ENCODE results near the gene BCL2L1.
"Not testable (repeated sequence)": the region's sequence is repeated elsewhere in the genome, so short reads cannot be mapped to it uniquely, and the experiment has no call there.

Gene BCL2L1

DNA sequence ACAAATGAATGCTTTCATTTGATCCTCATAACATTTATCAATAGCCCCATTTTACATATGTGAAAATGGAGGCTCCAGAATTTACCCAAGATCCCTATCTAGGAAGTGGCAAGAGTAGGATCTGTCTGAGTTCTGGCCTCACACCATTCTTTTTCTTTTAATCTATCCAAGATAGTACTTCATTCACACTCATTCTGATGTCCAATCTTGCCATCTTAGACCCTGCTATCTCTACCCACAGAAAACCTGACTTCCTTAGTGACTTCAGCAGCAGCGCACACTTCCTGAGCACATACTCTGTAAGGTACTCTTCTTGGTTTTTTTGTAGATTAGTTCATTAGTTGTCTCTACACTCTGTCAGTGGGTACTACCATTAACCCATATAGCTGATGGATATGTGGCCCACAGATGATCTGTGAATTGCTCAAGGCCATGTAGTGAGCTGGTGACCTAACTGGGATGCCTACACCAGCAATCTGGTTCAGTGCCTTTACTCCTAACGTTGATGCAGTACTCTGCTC is 48.7 kb downstream of the BCL2L1 start:
- no peak for DNase-seq

DNA sequence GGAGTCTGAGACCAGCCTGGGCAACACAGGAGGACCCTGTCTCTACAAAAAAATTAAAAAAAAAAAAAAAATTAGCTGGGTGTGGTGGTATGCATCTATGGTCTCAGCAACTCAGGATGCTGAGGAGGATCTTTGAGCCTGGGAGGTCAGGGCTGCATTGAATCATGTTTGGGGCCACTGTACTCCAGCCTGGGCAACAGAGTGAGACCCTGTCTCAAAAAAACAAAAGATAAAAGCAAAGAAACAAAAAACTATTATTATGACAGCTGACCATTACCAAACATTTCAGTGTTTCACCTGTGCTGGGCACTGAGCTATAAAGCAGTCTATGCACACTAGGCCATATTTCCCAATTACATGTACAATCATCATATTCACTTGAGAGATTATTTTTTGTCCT is 49.2 kb downstream of the BCL2L1 start:
- no peak for DNase-seq

GRCh38 chr20:31671324-31671723 is 51.3 kb downstream of the BCL2L1 start:
- no peak for DNase-seq

DNA sequence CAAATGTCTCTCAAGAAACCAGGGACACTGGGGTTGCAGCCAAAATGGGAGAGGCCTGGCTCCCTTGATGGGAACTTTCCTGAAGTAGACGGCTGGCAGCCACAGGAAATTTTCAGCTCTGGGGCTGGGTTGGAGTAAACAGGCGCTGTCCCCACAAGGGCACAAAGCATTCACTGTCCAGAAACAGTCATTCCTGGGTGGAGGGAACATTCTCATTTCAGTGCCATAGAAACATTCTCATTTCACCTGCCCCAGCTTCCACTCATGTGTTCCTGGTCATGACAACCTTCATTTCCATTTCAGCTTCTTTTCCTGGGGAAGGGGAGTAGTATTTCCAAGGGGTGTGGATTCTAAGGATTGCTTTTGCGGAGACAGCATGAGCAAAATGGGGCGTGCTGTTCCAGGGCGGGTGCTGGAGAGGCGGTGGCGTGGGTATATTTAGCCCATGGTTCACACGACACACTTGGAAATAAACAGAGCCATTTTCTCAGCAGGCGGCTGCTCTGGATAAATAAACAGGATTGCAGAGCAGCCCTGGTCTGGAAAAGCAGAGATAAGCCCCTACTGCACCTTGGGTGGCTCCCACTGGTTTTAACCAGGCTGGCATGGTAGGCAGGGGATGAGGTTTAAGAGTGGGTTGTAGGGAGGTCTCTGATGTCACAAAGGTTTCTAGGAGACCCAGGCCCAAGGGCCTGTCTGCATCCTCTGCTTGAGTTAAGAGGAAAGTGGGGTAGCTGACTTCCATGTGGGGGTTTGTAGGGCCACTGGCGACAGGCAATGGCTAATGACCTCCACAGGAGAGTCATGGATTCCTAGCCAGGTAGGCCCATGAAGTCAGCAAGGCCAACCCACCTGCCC is 52.1 kb downstream of the BCL2L1 start:
- no peak for DNase-seq

GRCh38 chr20:31669876-31670275 is 52.8 kb downstream of the BCL2L1 start:
- DNase-seq: no peak

GRCh38 chr20:31668944-31669343 is 53.7 kb downstream of the BCL2L1 start:
- not testable (repeated sequence) for DNase-seq

- DNase-seq: no peak
Observed at GRCh38 chr20:31667315-31668285, 55.1 kb downstream of the BCL2L1 start.

GRCh38 chr20:31666258-31667042 is 56.2 kb downstream of the BCL2L1 start:
- DNase-seq: no peak

GRCh38 chr20:31665753-31666152 is 56.9 kb downstream of the BCL2L1 start:
- DNase-seq: no peak

- no peak for DNase-seq
Observed at GRCh38 chr20:31664696-31665354, 57.8 kb downstream of the BCL2L1 start.

DNA sequence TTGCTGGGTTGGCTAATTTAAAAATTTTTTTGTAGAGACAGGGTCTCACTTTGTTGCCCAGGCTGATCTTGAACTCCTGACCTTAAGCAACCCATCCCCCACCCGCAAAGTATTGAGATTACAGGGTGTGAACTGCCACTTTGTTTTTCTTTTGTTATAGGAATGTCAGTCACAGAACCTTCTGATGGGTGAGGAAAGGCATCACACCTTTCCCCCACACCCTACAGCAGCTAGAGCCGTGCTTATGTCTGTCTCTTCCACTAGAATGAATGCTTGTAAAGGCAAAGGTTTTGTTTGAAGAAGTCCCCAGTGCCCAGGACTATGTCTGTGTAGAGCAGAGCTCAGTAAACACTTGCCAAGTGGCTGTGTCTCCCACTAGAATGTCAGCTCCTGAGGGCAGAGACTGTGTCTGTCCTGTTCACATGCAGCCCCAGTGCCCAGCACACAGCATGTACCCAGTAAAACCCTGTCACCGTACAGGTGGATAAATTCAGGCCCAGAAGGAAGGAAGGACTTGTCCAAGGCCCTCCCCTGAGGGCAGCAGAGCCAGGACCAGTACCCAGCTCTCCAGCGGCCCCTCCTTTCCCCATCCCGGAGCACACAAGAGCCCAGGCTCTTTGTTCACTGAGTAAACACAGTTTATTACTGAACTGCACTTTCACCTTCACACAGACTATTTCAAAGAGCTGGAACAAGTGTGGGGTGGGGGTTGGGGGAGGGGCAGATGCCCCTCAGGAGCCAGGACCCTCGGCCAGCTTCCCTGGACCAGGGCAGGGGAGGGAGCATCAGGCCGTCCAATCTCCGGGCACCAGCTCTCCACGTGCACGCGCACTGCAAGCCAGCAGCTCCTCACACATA is 58.6 kb downstream of the BCL2L1 start:
- no peak for DNase-seq

- no peak for DNase-seq
Observed at GRCh38 chr20:31663524-31663837, 59.2 kb downstream of the BCL2L1 start.

DNA sequence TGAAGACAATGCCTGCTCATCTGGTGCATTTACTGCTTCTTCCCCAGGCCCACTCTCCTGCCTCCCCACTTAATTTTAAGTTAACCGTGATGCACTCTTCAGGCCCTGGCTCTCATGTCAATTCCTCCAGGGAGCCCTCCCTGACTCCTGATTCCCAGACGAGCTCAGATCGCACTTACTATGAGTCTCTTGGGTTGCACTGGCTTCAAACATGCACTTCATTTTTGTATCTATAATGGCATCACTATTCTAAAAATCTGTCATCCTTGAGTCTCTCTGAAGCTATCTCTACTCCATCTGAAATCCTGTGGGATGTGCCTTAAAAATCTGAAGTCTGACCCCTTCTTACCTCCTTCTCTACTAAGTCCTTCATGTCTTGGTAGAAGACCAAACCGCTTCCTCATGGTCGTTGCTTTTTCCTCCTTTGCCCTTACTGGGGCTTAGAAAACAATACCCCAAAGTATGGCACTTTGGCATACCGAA is 60.3 kb downstream of the BCL2L1 start:
- DNase-seq: no peak

DNA sequence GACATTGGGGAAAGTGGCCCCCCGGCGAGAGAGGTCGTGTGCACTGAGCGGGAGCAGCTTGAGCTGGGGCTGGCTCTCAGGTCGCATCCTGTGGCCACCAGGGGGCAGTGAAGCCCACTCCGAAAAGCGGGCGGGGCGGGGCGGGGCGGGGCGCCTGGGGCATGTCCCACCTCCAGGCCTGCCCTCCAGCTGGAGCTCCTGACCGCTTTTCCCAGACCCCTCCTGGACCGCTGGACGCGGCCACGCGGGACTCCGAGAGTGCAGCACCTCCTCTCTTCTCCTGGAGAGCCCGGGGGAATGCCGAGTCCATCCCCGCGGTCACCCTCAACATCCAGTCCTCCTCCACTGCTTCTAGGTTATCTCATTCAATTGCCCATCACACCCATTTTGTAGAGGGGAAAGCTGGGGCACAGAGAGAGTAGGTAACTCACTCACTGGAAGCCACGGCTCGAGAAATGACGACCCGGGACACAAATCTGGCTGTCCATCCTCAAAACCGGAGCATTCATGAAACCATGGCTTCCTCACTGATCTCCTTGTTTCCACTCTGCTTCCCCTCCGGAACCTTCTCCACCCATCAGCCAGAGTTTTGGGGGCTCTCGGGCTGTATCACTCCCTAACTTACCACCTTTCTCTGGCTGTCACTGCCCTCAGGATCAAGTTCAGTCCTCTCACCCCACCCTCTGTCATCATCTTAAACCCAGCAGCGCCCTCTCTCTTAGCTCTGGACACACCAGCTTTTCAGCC is 60.9 kb downstream of the BCL2L1 start:
- peak; percentile 51 for DNase-seq

DNA sequence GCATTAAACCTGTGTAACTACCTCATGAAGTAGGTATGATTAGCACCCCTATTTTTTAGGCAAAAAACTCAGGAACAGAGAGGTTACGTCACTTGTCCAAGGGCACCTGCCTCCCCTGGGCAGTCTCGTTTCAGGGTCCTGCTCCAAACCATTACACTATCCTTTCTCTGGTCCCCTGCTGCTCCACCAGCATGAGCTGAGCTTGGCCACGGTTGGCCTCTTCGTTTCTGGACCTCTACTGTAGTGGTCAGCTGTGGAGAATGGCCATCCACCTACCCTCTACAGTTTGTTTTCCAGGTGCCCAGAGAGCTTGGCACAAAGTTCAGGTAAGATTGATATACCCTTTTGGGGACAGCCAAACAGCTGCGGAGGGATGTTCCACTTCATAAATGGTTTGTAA is 68.1 kb downstream of the BCL2L1 start:
- no peak for DNase-seq

- no peak for DNase-seq
Observed at GRCh38 chr20:31653561-31653960, 69.1 kb downstream of the BCL2L1 start.

DNA sequence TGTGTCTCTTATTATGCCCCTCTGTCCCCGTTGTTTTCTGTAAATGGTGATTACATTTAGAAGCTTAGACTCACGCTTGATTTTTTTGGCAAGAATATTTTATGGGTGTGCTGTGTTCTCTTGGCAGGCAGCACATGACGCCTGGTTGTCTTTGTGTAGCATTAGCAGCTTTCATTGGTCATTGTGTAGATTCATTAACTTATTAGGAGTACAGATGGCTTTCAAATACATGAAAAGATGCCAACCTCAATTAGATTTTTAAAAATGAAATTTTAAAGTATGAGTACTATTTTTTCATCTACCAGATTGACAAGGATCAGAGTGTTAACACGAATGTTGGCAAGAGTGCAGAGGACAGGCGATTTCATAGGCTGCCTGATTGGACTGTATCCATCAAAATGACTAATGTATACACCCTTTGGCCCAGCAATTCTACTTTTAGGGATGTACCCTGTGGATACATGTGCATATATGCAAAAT is 69.7 kb downstream of the BCL2L1 start:
- DNase-seq: no peak

DNA sequence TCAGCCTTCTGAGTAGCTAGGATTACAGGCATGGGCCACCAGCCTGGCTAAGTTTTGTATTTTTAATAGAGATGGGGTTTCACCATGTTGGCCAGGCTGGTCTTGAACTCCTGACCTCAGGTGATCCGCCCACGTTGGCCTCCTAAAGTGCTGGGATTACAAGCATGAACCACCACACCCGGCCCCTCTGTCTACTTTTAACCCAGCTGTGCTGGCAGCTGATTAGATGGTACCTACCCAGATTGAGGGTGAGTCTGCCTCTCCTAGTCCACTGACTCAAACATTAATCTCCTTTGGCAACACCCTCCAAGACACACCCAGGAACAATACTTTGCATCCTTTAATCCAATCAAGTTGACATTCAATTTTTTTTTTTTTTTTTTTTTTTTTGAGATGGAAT is 74.6 kb downstream of the BCL2L1 start:
- DNase-seq: not testable (repeated sequence)

DNA sequence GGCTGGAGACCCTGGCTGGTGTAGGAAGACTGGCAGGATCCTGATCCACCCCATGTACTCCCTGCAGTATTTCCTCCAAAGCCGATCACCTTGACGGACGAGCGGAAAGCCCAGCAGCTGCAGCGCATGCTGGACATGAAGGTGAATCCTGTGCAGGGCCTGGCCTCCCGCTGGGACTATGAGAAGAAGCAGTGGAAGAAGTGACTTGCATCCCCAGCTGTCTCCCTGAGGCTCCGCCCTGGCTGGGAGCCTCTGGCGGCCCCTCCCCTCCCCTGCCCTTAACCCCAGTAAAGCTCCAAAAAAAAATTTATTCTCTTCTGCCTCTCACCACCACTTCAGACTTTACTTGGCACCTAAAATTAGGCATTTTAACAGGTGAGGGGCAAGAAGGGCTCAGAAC is 78.0 kb downstream of the BCL2L1 start:
- no peak for DNase-seq

DNA sequence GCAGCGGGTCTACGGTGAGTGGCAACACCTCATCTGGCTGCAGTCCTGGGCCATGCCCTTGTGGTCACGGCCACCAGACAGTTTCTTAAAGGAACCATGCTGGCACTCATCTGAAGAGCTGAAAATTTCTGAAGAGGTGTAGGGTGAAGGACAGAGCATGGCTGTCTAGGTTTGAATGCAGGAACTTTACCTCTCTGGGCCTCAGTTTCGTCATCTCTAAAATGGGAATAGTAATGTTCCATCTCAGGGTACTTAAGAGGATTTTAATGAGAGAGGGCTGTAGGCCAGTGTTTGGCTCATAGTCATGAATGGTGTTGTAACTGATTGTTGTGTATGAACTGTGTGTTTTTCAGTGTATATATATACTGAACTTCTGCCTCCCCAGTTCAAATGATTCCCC is 79.1 kb downstream of the BCL2L1 start:
- no peak for DNase-seq

All from kidney glomerular epithelial cell (primary cell).